HEK293T (cell line): Measurements from ENCODE around the gene CCNY.

Experiments used
- ARNT ChIP-seq: fragments of 450-650 bp; IDR thresholded peaks from 2 replicates; pipeline ENCODE4 v1.6.1; 2017; ENCODE audit warnings: mild to moderate bottlenecking
- BHLHE40 ChIP-seq: fragments of 450-650 bp; IDR thresholded peaks from 2 replicates; pipeline ENCODE4 v1.6.1; 2016; ENCODE audit warnings: mild to moderate bottlenecking, moderate library complexity, borderline replicate concordance
- CTBP1 ChIP-seq: fragments of 450-650 bp; IDR thresholded peaks from 2 replicates; pipeline ENCODE4 v1.6.1; 2016; ENCODE audit warnings: borderline replicate concordance
- ELF4 ChIP-seq: fragments of 450-650 bp; IDR thresholded peaks from 2 replicates; pipeline ENCODE4 v1.6.1; 2017; ENCODE audit warnings: antibody characterized with exemption
- FOXA1 ChIP-seq: fragments of 450-650 bp; IDR thresholded peaks from 2 replicates; pipeline ENCODE4 v1.6.1; 2016; ENCODE audit warnings: mild to moderate bottlenecking
- FOXK2 ChIP-seq: fragments of 450-650 bp; IDR thresholded peaks from 2 replicates; pipeline ENCODE4 v1.6.1; 2016; ENCODE audit warnings: mild to moderate bottlenecking
- FOXM1 ChIP-seq: fragments of 450-650 bp; IDR thresholded peaks from 2 replicates; pipeline ENCODE4 v1.6.1; 2017; ENCODE audit warnings: mild to moderate bottlenecking, borderline replicate concordance
- HDGF ChIP-seq: fragments of 450-650 bp; IDR thresholded peaks from 2 replicates; pipeline ENCODE4 v1.6.1; 2017; ENCODE audit warnings: antibody characterized with exemption, borderline replicate concordance
- L3MBTL2 ChIP-seq: fragments of 450-650 bp; conservative IDR thresholded peaks from 2 replicates; pipeline ENCODE4 v1.6.1; 2016; ENCODE audit warnings: mild to moderate bottlenecking
- LEF1 ChIP-seq: fragments of 450-650 bp; IDR thresholded peaks from 2 replicates; pipeline ENCODE4 v1.6.1; 2017; ENCODE audit warnings: mild to moderate bottlenecking, borderline replicate concordance
- NFRKB ChIP-seq: fragments of 450-650 bp; IDR thresholded peaks from 2 replicates; pipeline ENCODE4 v1.6.1; 2016; ENCODE audit warnings: mild to moderate bottlenecking, moderate library complexity
- SP1 ChIP-seq: fragments of 450-650 bp; IDR thresholded peaks from 2 replicates; pipeline ENCODE4 v1.6.1; 2017
- SUZ12 ChIP-seq: fragments of 450-650 bp; IDR thresholded peaks from 2 replicates; pipeline ENCODE4 v1.6.1; 2016; ENCODE audit warnings: mild to moderate bottlenecking
- TARDBP ChIP-seq: fragments of 450-650 bp; IDR thresholded peaks from 2 replicates; pipeline ENCODE4 v1.6.1; 2016

GRCh38 chr10:35447693-35448407 lies 111.5 kb downstream of the CCNY start:
- TF ChIP-seq HDGF (no peak), SP1 (no peak), NFRKB (no peak), FOXK2 (no peak), L3MBTL2 (no peak), FOXM1 (no peak), ARNT (no peak), BHLHE40 (no peak), ELF4 (no peak), FOXA1 (no peak), CTBP1 (no peak), SUZ12 (no peak), LEF1 (no peak), TARDBP (no peak)
